Osteocyte (in vitro differentiated cells): ENCODE data around the gene IL3RA. TPM values are rescaled to one million over a fixed set of nuclear protein-coding genes. Genes with fewer than 3 reads are reported as not detected.
"Not testable (repeated sequence)": the region's sequence is repeated elsewhere in the genome, so short reads cannot be mapped to it uniquely, and the experiment has no call there.

Experiments used
- DNase-seq: peaks from one replicate; pipeline ENCODE4 v3.0.0; 2021; ENCODE audit warnings: mixed read lengths; ENCODE audit not compliant: unreplicated experiment; ENCODE audit errors: extremely low spot score
- H3K27ac Mint-ChIP-seq: one replicate; pipeline ENCODE4 v1.8.0; 2021; ENCODE audit warnings: mild to moderate bottlenecking, mixed read lengths; ENCODE audit not compliant: unreplicated experiment
- H3K27me3 Mint-ChIP-seq: one replicate; pipeline ENCODE4 v1.8.0; 2021; ENCODE audit warnings: mixed read lengths; ENCODE audit not compliant: unreplicated experiment
- H3K36me3 Mint-ChIP-seq: one replicate; pipeline ENCODE4 v1.8.0; 2021; ENCODE audit warnings: mixed read lengths; ENCODE audit not compliant: unreplicated experiment
- H3K4me1 Mint-ChIP-seq: one replicate; pipeline ENCODE4 v1.8.0; 2021; ENCODE audit warnings: mixed read lengths; ENCODE audit not compliant: unreplicated experiment
- H3K4me3 Mint-ChIP-seq: one replicate; pipeline ENCODE4 v1.8.0; 2021; ENCODE audit warnings: mild to moderate bottlenecking, moderate library complexity, mixed read lengths; ENCODE audit not compliant: unreplicated experiment
- H3K9me3 Mint-ChIP-seq: one replicate; pipeline ENCODE4 v1.8.0; 2021; ENCODE audit warnings: mixed read lengths; ENCODE audit not compliant: unreplicated experiment
- total RNA-seq: library from RNA; stranded (reverse); gene quantifications from 2 replicates; pipeline ENCODE4 v1.2.1, GENCODE V29; 2021
- TF ChIP-seq, protein P1 (sequence below): fragments of 200-600 bp; sonication (generic); IDR thresholded peaks from 2 replicates; pipeline ENCODE4 v1.5.0; 2021; ENCODE audit warnings: antibody characterized with exemption, mild to moderate bottlenecking, moderate library complexity

The IL3RA gene
- total RNA-seq, 1 donor from 2014 or later: 0.24 TPM

DNA sequence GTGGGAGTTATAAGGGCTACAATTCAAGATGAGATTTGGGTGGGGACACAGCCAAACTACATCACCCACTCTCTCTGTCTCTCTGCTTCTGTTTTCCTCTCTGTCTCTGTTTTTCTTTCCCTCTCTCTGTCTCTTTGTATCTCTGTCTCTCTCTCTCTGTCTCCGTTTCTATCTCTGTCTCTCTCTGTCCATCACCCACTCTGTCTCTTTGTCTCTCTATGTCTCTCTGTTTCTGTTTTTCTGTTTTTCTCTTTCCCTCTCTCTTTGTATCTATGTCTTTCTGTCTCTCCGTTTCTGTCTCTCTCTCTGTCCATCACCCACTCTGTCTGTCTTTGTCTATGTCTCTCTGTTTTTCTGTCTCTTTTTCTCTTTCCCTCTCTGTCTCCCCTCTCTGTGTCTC lies 25.3 kb downstream of the IL3RA start:
- H3K27me3 Mint-ChIP-seq: no peaks in the 10 kb centered on the region
- peaks cover 3% of the 10 kb centered on the region for H3K4me1 Mint-ChIP-seq
- TF ChIP-seq, protein P1, sequence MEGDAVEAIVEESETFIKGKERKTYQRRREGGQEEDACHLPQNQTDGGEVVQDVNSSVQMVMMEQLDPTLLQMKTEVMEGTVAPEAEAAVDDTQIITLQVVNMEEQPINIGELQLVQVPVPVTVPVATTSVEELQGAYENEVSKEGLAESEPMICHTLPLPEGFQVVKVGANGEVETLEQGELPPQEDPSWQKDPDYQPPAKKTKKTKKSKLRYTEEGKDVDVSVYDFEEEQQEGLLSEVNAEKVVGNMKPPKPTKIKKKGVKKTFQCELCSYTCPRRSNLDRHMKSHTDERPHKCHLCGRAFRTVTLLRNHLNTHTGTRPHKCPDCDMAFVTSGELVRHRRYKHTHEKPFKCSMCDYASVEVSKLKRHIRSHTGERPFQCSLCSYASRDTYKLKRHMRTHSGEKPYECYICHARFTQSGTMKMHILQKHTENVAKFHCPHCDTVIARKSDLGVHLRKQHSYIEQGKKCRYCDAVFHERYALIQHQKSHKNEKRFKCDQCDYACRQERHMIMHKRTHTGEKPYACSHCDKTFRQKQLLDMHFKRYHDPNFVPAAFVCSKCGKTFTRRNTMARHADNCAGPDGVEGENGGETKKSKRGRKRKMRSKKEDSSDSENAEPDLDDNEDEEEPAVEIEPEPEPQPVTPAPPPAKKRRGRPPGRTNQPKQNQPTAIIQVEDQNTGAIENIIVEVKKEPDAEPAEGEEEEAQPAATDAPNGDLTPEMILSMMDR: no peak
- H3K9me3 Mint-ChIP-seq: no peaks in the 10 kb centered on the region
- no peak overlapping the region for H3K27ac Mint-ChIP-seq
- peaks cover 17% of the 10 kb centered on the region for H3K36me3 Mint-ChIP-seq
- DNase-seq: no peak
- no peak overlapping the region for H3K4me3 Mint-ChIP-seq

DNA sequence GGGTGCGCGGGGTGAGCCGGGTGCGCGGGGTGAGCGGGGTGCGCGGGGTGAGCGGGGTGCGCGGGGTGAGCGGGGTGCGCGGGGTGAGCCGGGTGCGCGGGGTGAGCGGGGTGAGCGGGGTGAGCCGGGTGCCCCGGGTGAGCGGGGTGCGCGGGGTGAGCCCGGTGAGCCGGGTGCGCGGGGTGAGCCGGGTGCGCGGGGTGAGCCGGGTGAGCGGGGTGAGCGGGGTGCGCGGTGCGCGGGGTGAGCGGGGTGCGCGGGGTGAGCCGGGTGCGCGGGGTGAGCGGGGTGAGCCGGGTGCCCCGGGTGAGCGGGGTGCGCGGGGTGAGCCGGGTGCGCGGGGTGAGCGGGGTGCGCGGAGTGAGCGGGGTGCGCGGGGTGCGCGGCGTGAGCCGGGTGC lies 29.8 kb downstream of the IL3RA start:
- not testable (repeated sequence) for DNase-seq, H3K27ac Mint-ChIP-seq, H3K36me3 Mint-ChIP-seq, H3K4me3 Mint-ChIP-seq, H3K9me3 Mint-ChIP-seq, H3K4me1 Mint-ChIP-seq, H3K27me3 Mint-ChIP-seq

DNA sequence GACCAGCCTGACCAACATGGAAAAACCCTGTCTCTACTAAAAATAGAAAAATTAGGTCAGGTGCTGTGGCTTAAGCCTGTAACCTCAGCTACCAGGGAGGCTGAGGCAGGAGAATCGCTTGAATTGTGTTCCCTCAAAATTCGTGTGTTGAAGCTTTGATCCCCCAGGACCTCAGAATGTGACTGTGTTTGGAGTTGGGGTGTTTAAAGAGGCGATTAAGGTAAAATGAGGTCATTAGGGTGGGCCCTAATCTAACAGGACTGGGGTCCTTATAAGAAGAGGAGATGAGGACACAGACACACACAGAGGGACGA lies 31.8 kb downstream of the IL3RA start:
- Mint-ChIP-seq H3K9me3 (no peaks in the 10 kb centered on the region), H3K27me3 (no peaks in the 10 kb centered on the region), H3K36me3 (no peaks in the 10 kb centered on the region), H3K4me1 (peaks cover 3% of the 10 kb centered on the region), H3K4me3 (no peak overlapping the region), H3K27ac (no peak overlapping the region)
- TF ChIP-seq, protein P1: no peak
- DNase-seq: no peak

DNA sequence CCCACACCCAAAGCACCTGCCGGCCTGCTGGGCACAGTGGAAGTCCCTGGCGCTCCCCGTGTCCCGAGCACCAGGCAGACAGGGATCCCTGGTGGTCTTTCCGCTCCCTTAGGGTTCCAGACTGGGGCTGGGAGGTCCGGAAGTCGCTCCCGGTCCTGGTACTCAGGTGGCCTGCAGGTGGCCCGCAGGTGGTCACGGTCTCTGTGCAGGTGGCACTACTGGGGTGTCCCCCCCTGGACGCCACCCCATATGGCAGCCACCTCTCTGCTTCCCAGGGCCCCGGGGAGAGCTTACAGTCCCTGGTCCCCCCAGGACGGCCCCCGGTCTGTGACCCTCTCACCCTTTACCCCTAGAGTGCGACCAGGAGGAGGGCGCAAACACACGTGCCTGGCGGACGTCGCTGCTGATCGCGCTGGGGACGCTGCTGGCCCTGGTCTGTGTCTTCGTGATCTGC lies 41.7 kb downstream of the IL3RA start:
- no peaks in the 10 kb centered on the region for H3K27me3 Mint-ChIP-seq
- no peaks in the 10 kb centered on the region for H3K36me3 Mint-ChIP-seq
- peaks cover 3% of the 10 kb centered on the region for H3K4me1 Mint-ChIP-seq
- H3K9me3 Mint-ChIP-seq: no peaks in the 10 kb centered on the region
- TF ChIP-seq, protein P1: no peak
- no peak overlapping the region for H3K4me3 Mint-ChIP-seq
- no peak for DNase-seq
- H3K27ac Mint-ChIP-seq: no peak overlapping the region

DNA sequence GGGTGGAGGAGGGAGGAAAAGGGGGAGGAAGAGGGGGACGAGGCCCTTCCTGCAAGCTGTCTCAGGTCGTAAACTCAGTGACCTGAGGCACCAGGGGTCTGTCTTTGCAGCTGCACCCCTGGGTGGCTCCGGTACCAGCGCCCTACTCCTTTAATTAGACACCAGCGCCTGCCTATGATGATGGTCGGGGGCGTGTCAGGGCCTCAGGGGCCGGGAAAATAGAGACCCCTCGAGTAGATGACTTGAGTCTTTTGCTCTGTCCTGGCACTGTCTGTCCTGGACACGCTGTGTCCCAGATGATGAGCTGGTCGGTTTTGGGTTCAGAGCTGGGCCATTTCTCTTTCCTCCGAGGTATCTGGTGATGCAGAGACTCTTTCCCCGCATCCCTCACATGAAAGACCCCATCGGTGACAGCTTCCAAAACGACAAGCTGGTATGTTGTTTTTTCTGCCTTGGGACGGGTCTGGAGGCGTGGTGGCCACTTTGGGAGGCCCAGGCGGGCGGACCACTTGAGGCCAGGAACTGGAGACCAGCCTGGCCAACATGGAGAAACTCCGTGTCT lies 44.2 kb downstream of the IL3RA start:
- Mint-ChIP-seq H3K27ac (no peak overlapping the region), H3K27me3 (no peaks in the 10 kb centered on the region), H3K9me3 (no peaks in the 10 kb centered on the region), H3K36me3 (peaks cover 6% of the 10 kb centered on the region), H3K4me3 (no peak overlapping the region), H3K4me1 (peaks cover 3% of the 10 kb centered on the region)
- DNase-seq: no peak
- TF ChIP-seq, protein P1: no peak
